GM21390 (cell line): ENCODE measurements around the gene RCBTB1.

Experiments used
- ATAC-seq: cut with Tn5 transposase; IDR thresholded peaks from one replicate; pipeline ENCODE4 v1.9.1; 2021; ENCODE audit not compliant: unreplicated experiment

RCBTB1 gene

GRCh38 chr13:49561062-49561410, 24.3 kb downstream of the RCBTB1 start:
- no peak for ATAC-seq

GRCh38 chr13:49560270-49561061, 24.9 kb downstream of the RCBTB1 start:
- ATAC-seq = no peak

- ATAC-seq = no peak
Observed at GRCh38 chr13:49559006-49559405, 26.4 kb downstream of the RCBTB1 start.

- ATAC-seq = no peak
Observed at GRCh38 chr13:49554387-49554786, 31.0 kb downstream of the RCBTB1 start.

- ATAC-seq = no peak
Observed at GRCh38 chr13:49553888-49554287, 31.5 kb downstream of the RCBTB1 start.

- ATAC-seq = no peak
Observed at GRCh38 chr13:49550942-49551644, 34.3 kb downstream of the RCBTB1 start.

GRCh38 chr13:49549289-49549688, 36.1 kb downstream of the RCBTB1 start:
- ATAC-seq = no peak

- no peak for ATAC-seq
Observed at GRCh38 chr13:49546561-49546960, 38.8 kb downstream of the RCBTB1 start.

GRCh38 chr13:49545661-49546060, 39.7 kb downstream of the RCBTB1 start:
- ATAC-seq = no peak

GRCh38 chr13:49543656-49544055, 41.7 kb downstream of the RCBTB1 start:
- no peak for ATAC-seq

GRCh38 chr13:49540552-49540951, 44.8 kb downstream of the RCBTB1 start:
- peak; percentile 54 for ATAC-seq

- no peak for ATAC-seq
Observed at GRCh38 chr13:49539746-49540145, 45.6 kb downstream of the RCBTB1 start.

GRCh38 chr13:49539313-49539712, 46.0 kb downstream of the RCBTB1 start:
- ATAC-seq = no peak

- no peak for ATAC-seq
Observed at GRCh38 chr13:49538404-49538803, 47.0 kb downstream of the RCBTB1 start.

- no peak for ATAC-seq
Observed at GRCh38 chr13:49536144-49536873, 49.0 kb downstream of the RCBTB1 start.

GRCh38 chr13:49533591-49534269, 51.6 kb downstream of the RCBTB1 start:
- no peak for ATAC-seq

- no peak for ATAC-seq
Observed at GRCh38 chr13:49533011-49533410, 52.3 kb downstream of the RCBTB1 start.

GRCh38 chr13:49532593-49532992, 52.8 kb downstream of the RCBTB1 start:
- ATAC-seq = no peak

GRCh38 chr13:49530457-49530856, 54.9 kb downstream of the RCBTB1 start:
- peak; percentile 78 for ATAC-seq

- ATAC-seq = no peak
Observed at GRCh38 chr13:49528161-49528560, 57.2 kb downstream of the RCBTB1 start.

- ATAC-seq = no peak
Observed at GRCh38 chr13:49527123-49527522, 58.2 kb downstream of the RCBTB1 start.
